ENCODE measurements around the gene DOCK2.
"Not testable (repeated sequence)": the region's sequence is repeated elsewhere in the genome, so short reads cannot be mapped to it uniquely, and the experiment has no call there.

DOCK2 gene

GRCh38 chr5:169832845-169833244 is 195.8 kb downstream of the DOCK2 start:
- DNase-seq = no peak

DNA sequence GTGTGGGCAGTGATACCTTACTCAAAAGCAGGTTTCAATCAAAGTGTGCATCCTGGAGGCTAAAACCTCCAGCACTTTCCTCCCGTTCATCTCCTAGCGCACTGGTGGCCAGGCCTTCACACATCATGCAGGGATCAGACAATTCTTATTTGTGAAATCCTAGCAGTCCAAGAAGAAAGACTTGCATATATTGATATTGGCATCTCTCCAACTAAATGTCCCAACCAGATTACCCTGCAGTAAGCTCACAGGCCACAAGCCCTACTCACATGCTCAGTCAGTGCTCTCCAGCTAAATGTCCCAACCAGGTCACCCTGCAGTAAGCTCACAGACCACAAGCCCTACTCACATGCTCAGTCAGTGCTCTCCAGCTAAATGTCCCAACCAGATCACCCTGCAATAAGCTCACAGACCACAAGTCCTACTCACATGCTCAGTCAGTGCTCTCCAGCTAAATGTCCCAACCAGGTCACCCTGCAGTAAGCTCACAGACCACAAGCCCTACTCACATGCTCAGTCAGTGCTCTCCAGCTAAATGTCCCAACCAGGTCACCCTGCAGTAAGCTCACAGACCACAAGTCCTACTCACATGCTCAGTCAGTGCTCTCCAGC is 196.7 kb downstream of the DOCK2 start:
- DNase-seq = not testable (repeated sequence)

GRCh38 chr5:169834540-169834939 is 197.5 kb downstream of the DOCK2 start:
- DNase-seq = not testable (repeated sequence)

GRCh38 chr5:169836835-169837536 is 199.9 kb downstream of the DOCK2 start:
- no peak for DNase-seq

- no peak for DNase-seq
Observed at GRCh38 chr5:169837686-169838085, 200.6 kb downstream of the DOCK2 start.

DNA sequence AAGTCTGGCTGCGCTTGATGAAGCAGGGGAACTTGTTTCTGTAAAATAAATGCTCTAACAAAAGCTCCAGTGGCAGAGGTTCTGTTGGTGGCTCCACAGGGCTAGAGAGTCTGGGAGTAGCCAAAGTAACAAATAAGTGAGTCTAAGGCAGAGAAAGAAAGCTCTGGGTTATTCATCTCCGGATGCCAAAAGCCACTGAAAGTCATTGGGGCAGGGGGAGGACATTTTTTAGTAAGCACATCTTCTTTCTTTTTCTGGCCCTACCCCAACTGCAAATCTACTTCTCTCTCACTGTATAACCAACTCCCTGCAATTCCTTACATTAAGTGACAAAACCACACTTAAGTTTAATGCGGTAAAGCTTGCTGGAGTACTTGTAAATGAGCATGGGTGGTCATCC is 201.6 kb downstream of the DOCK2 start:
- no peak for DNase-seq

GRCh38 chr5:169840405-169840804 is 203.3 kb downstream of the DOCK2 start:
- DNase-seq = no peak

- no peak for DNase-seq
Observed at GRCh38 chr5:169842699-169843098, 205.6 kb downstream of the DOCK2 start.

- DNase-seq = no peak
Observed at GRCh38 chr5:169847519-169847918, 210.4 kb downstream of the DOCK2 start.

GRCh38 chr5:169848271-169848670 is 211.2 kb downstream of the DOCK2 start:
- DNase-seq = no peak

- DNase-seq = no peak
Observed at GRCh38 chr5:169848792-169849191, 211.7 kb downstream of the DOCK2 start.

DNA sequence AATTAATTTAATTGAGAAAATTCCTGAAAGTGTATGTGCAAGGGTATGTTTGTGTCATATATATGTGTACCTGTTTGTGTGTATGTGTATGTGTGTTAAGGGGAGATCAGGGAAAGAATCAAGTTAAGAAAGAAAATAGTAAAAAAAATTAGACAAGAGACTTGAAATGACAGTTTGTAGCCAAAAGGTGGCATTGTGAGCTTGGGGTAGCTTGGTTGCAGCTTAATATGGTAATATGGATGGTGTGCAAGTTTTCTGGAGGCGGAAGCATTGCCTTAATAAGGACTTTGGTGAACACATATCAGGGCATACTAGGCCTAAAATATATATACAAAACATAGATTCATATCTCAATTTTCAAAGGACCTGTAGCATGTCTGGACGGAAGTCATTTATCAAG is 213.3 kb downstream of the DOCK2 start:
- no peak for DNase-seq

GRCh38 chr5:169851321-169851850 is 214.3 kb downstream of the DOCK2 start:
- DNase-seq = no peak

DNA sequence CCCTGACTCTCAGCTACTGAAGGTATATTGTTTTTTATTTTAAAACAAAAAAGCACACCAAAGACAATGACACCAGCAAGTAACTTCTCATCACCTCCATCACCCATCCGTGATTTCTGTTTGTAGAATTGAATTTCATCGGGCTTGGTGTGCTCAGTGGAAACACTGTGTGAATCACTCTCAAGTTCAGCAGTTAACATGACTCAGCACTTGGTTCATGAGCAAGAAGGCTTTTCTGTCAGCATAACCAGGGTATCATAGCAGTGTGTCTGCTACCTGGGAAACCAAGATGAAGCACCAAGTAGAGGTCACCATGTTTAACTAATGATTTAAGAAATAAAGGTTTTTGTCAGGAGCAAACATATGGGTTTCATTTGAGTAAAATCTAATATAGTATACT is 219.5 kb downstream of the DOCK2 start:
- no peak for DNase-seq

- DNase-seq = no peak
Observed at GRCh38 chr5:169860585-169860984, 223.5 kb downstream of the DOCK2 start.

DNA sequence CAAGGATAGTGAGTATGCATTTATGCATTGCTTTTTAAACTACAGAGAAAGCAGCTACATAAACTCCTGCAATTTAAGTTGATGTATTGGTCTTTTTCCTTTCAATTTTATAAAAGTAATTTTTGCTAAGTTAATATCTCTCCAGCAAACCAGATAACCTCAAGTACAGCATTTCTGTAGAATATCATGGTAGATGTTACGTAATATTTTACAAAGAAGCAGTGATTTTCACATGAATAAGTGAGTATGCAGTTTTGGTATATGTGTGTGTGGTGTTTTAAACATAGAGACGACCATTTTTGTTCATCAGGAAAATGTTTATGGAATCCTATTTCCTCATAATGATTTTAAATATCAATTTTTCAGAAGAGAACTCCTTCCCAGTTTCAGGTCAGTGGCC is 224.4 kb downstream of the DOCK2 start:
- DNase-seq = no peak

GRCh38 chr5:169861934-169862333 is 224.9 kb downstream of the DOCK2 start:
- DNase-seq = no peak

GRCh38 chr5:169862391-169862811 is 225.3 kb downstream of the DOCK2 start:
- DNase-seq = no peak

DNA sequence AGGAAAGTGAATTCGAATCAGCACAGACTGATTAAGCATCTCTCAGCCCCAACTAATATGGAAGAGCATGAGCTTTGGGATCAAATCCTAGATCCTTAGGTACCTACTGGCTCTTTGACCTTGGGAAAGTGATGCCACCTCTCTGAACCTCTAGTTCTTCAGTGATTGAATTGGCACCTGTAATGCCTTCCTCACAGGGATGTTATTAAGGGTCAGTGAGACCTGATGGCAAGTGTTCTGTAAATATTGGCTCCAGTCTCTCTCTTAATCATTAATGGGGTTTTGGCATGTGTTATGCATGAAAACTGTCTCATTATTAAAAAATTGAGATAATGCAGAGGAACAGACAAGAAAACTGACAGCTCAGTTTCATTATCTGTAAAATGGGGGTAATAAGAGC is 227.4 kb downstream of the DOCK2 start:
- no peak for DNase-seq

- no peak for DNase-seq
Observed at GRCh38 chr5:169867347-169867746, 230.3 kb downstream of the DOCK2 start.

DNA sequence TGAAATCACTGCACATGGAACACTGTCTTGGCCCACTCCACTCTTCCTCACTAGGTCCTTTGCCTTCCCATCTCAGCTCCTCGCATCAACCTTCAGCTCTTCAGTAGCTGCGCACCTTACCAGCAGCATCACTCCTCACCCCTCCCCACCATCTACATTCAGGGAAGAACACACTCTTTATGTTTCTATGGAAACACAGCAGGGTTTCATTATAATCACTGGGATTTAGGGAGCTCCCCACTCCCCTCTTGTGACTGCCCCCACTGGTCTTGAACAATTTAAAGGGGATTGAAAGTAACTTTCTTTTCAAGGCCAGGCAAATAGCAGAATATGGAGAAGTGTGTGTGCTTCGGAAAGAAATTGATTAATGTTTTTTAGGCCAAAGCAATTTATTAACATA is 232.0 kb downstream of the DOCK2 start:
- DNase-seq = no peak

GRCh38 chr5:169870211-169870610 is 233.1 kb downstream of the DOCK2 start:
- DNase-seq = no peak

- DNase-seq = no peak
Observed at GRCh38 chr5:169871826-169872490, 234.9 kb downstream of the DOCK2 start.

GRCh38 chr5:169873642-169874041 is 236.6 kb downstream of the DOCK2 start:
- DNase-seq = no peak

Measured in NCI-H446 (cell line).